ENCODE data around the gene PODN. TPM values are rescaled to one million over a fixed set of nuclear protein-coding genes. Genes with fewer than 3 reads are reported as not detected.

PODN gene
- total and polyA plus RNA-seq, 7 donors: 1.6 to 200 (median 67.6) TPM

DNA sequence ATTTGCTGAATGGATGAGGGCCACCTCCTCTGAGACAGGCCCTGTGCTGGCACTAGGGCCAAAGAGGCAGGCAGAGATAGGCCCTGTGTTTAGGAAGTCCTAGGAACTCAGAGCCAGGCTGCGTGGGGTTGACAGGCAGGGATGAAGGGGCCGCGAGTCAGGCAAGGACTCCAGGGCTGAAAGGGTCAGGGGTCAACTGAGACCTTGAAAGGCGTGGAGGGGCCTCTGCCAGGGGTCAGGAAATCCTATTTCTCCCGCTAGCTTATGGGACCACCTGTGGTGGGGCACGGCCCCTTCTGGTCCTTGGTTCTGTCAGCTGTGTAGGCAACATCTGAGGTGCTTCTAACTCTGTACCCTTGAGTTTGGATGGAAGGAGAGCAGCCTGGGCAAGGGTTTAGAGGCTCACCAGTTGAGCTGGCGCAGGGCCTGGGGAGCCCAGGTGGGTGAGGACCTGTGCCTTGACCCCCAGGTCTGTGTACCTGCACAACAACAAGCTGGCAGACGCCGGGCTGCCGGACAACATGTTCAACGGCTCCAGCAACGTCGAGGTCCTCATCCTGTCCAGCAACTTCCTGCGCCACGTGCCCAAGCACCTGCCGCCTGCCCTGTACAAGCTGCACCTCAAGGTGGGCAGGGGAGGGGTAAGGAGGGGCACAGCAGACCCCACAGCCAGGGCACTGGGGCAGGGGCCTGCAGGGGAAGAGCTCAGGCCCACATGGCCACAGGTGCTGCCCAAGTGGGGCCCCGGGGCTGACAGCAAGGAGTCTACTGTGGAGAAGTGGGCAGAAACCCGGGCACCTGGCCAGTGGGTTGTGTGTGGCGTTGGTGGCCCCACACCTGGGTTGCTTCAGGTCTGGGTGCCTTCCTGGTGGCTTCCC, 14.9 kb downstream of the PODN start:
- Histone ChIP-seq H3K4me3 (no peak overlapping the region), H3K27ac (no peak overlapping the region), H3K9me3 (no peaks in the 10 kb centered on the region), H3K36me3 (peaks cover 16 to 50% (median 41%) of the 10 kb centered on the region in 4 donors), H3K27me3 (no peaks in the 10 kb centered on the region), H3K4me1 (no peaks in the 10 kb centered on the region)
- TF ChIP-seq EP300 (IDR thresholded peaks at IDR 0.05) (no peak), POLR2A (IDR thresholded peaks at IDR 0.05) (no peak), POLR2AphosphoS5 (IDR thresholded peaks at IDR 0.05) (no peak)
- TF ChIP-seq, protein P1, sequence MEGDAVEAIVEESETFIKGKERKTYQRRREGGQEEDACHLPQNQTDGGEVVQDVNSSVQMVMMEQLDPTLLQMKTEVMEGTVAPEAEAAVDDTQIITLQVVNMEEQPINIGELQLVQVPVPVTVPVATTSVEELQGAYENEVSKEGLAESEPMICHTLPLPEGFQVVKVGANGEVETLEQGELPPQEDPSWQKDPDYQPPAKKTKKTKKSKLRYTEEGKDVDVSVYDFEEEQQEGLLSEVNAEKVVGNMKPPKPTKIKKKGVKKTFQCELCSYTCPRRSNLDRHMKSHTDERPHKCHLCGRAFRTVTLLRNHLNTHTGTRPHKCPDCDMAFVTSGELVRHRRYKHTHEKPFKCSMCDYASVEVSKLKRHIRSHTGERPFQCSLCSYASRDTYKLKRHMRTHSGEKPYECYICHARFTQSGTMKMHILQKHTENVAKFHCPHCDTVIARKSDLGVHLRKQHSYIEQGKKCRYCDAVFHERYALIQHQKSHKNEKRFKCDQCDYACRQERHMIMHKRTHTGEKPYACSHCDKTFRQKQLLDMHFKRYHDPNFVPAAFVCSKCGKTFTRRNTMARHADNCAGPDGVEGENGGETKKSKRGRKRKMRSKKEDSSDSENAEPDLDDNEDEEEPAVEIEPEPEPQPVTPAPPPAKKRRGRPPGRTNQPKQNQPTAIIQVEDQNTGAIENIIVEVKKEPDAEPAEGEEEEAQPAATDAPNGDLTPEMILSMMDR (IDR thresholded peaks at IDR 0.05): no peak
- peak; percentile 63 for DNase-seq
- 91 to 92% methylated on average over 19 of the region's 19 CpGs for WGBS, 2 donors
- intact Hi-C loops (cut with DNase I): no loop called here

DNA sequence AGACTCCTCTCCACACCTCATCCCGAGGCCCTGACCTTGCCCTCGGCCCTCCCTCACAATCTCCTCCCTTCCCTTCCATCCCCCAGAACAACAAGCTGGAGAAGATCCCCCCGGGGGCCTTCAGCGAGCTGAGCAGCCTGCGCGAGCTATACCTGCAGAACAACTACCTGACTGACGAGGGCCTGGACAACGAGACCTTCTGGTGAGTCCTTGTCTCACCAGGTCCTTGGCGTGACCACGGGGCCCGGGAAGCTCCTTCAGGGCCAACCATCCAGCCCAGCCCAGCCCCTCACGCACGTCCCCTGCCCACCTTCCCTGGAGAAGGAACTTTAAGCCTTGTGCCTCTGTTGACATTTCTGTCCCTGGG, 15.6 kb downstream of the PODN start:
- TF ChIP-seq EP300 (IDR thresholded peaks at IDR 0.05) (no peak), POLR2AphosphoS5 (IDR thresholded peaks at IDR 0.05) (no peak)
- intact Hi-C loops (cut with DNase I): no loop called here

DNA sequence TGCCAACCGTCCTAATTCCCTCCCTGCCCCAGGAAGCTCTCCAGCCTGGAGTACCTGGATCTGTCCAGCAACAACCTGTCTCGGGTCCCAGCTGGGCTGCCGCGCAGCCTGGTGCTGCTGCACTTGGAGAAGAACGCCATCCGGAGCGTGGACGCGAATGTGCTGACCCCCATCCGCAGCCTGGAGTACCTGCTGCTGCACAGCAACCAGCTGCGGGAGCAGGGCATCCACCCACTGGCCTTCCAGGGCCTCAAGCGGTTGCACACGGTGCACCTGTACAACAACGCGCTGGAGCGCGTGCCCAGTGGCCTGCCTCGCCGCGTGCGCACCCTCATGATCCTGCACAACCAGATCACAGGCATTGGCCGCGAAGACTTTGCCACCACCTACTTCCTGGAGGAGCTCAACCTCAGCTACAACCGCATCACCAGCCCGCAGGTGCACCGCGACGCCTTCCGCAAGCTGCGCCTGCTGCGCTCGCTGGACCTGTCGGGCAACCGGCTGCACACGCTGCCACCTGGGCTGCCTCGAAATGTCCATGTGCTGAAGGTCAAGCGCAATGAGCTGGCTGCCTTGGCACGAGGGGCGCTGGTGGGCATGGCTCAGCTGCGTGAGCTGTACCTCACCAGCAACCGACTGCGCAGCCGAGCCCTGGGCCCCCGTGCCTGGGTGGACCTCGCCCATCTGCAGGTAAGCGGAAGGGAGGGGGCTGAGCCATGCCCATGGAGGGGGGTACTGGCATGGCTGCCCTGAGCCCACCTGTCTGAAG, 16.5 kb downstream of the PODN start:
- no peak for DNase-seq
- intact Hi-C loops (cut with DNase I): no loop called here
- H3K36me3 ChIP-seq: peaks cover 23 to 66% (median 44%) of the 10 kb centered on the region in 4 donors

More for the DNA sequence above, 15.6 kb downstream of the PODN start:
- Histone ChIP-seq H3K4me1 (no peaks in the 10 kb centered on the region), H3K36me3 (peaks cover 22 to 57% (median 45%) of the 10 kb centered on the region in 4 donors), H3K27ac (no peak overlapping the region), H3K9me3 (no peaks in the 10 kb centered on the region), H3K27me3 (no peaks in the 10 kb centered on the region), H3K4me3 (no peak overlapping the region)
- WGBS, 2 donors: 93 to 94% methylated on average over 13 of the region's 13 CpGs
- DNase-seq: no peak

DNA sequence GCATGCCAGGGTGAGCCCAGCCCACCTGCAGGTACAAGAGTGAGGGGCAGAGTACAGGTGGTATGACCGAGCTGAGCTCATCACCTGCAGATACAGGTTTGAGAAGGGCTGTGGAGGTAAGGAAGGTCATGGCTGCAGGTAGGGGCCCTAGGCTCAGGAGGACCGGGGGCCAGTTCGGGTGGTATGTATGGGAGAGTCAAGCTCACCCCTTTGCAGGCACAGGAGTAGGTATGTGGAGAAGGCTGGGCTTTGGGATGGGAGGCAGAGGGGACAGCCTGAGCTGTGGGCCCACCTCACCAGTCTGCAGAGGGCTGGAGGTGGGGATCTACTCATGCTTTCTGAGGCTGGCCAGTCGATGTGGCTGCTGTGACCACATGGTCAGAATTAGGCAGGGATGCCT, 17.2 kb downstream of the PODN start:
- intact Hi-C loops (cut with DNase I): no loop called here
- WGBS, 2 donors: 76 to 85% methylated on average over 4 of the region's 4 CpGs
- Histone ChIP-seq H3K9me3 (no peaks in the 10 kb centered on the region), H3K27me3 (no peaks in the 10 kb centered on the region), H3K36me3 (peaks cover 23 to 73% (median 46%) of the 10 kb centered on the region in 4 donors), H3K4me1 (no peaks in the 10 kb centered on the region), H3K4me3 (no peak overlapping the region), H3K27ac (no peak overlapping the region)
- TF ChIP-seq EP300 (IDR thresholded peaks at IDR 0.05) (no peak), POLR2A (IDR thresholded peaks at IDR 0.05) (no peak), POLR2AphosphoS5 (IDR thresholded peaks at IDR 0.05) (no peak)
- TF ChIP-seq, protein P1 (IDR thresholded peaks at IDR 0.05): no peak
- DNase-seq: no peak

More for the DNA sequence above, 16.5 kb downstream of the PODN start:
- TF ChIP-seq EP300 (IDR thresholded peaks at IDR 0.05) (no peak), POLR2A (IDR thresholded peaks at IDR 0.05) (no peak), POLR2AphosphoS5 (IDR thresholded peaks at IDR 0.05) (no peak)
- TF ChIP-seq, protein P1 (IDR thresholded peaks at IDR 0.05): no peak
- WGBS, 2 donors: 94 to 95% methylated on average over 46 of the region's 46 CpGs
- H3K27me3 ChIP-seq: no peaks in the 10 kb centered on the region
- no peaks in the 10 kb centered on the region for H3K9me3 ChIP-seq
- H3K4me3 ChIP-seq: no peak overlapping the region
- no peaks in the 10 kb centered on the region for H3K4me1 ChIP-seq
- H3K27ac ChIP-seq: no peak overlapping the region

DNA sequence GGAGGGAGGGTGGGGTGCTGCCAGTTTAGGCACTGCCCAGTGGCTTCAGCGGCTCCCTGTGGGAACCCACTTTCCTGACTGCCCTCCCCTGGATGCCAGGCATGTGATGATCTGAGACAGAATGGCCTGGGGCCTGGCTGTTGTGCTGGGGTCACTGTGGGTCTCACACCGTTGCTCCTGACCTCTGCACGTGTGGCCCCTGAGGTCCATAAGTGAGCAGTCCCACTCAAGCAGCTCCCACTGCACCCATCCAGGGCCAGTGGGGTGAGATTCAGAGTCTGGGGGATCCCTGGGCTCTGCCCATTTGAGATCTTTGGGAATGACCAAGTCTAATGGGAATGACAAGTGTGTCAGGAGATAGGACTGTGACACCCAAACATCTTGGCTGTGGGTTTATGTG, 18.0 kb downstream of the PODN start:
- intact Hi-C loops (cut with DNase I): no loop called here
- H3K27ac ChIP-seq: no peak overlapping the region
- no peak overlapping the region for H3K4me3 ChIP-seq
- H3K9me3 ChIP-seq: no peaks in the 10 kb centered on the region
- no peaks in the 10 kb centered on the region for H3K4me1 ChIP-seq
- no peak for DNase-seq
- no peaks in the 10 kb centered on the region for H3K27me3 ChIP-seq
- TF ChIP-seq POLR2A (IDR thresholded peaks at IDR 0.05): no peak
- no peak for TF ChIP-seq POLR2AphosphoS5 (IDR thresholded peaks at IDR 0.05)
- TF ChIP-seq, protein P1 (IDR thresholded peaks at IDR 0.05): no peak
- TF ChIP-seq EP300 (IDR thresholded peaks at IDR 0.05): no peak
- WGBS, 2 donors: 54 to 82% methylated on average over 3 of the region's 3 CpGs
- H3K36me3 ChIP-seq: peaks cover 27 to 81% (median 53%) of the 10 kb centered on the region in 4 donors
